ENCODE measurements around the gene GABARAP. TPM values are rescaled to one million over a fixed set of nuclear protein-coding genes. Genes with fewer than 3 reads are reported as not detected.

The GABARAP gene
- polyA plus RNA-seq, 1 donor: 269 TPM

DNA sequence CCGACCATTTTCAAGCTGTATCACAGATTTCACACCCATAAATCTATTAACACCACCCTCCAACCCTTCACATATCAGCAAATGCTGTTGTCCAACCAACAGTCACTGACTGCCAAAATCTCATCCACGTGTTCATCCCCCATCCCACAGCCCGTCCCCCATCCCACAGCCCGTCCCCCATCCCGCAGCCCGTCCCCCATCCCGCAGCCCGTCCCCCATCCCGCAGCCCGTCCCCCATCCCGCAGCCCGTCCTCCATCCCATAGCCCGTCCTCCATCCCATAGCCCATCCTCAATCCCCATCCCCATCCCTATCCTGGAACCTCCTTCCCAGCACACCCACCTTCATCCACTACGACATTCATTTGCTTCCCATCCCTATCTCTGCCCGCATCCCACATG, 36.7 kb downstream of the GABARAP start:
- DNase-seq: no peak

DNA sequence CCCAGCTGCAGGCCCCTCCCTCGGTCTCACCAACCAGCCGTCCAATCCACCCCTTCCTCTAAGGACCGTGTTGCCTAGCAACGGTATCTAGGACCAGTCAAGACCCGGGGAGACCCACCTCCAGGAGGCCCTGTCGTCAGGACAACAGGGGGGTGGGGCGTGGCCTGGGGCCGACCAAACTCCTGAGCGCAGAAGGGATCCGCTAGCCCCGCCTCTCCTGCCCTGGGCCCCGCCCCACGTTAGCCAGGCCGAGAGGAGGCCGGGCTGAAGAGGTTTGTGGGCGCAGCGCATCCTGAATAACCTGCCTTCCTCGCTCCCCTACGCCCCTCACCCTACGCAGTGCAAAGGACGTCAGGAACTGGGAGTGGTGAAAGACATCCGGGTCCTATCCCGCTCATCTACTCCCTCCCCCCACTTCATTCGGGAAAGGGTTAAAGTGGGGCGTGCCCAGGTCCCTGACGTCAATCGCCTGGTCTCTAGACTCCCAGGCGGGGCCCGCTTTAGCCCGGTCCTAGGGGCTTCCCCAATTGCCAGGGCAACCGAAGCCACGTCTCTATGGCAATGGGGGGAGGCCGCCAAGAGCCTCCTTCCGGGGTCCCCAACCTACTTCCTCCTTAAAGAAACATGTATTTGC, 37.3 kb downstream of the GABARAP start:
- peak; percentile 88 for DNase-seq

DNA sequence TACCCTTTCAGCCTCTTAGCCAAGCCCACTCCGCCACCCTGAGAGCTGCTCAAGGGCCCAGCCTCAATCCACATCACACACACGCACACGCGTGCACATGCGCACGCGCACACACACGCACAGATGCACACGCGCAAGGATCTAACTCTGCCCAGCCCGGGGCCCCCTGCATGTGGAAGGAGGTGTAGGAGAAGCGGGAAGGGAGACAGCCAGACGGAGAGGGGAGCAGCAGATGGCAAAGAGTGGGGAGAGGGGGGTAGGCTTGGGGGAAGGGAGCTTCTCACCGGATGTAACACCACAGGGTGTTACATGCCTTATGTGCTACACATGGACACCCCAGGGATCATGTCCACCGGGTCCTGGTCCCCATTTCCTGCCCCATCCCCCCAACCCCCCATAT, 37.9 kb downstream of the GABARAP start:
- no peak for DNase-seq

GRCh38 chr17:7203391-7203790, 38.9 kb downstream of the GABARAP start:
- DNase-seq: no peak

DNA sequence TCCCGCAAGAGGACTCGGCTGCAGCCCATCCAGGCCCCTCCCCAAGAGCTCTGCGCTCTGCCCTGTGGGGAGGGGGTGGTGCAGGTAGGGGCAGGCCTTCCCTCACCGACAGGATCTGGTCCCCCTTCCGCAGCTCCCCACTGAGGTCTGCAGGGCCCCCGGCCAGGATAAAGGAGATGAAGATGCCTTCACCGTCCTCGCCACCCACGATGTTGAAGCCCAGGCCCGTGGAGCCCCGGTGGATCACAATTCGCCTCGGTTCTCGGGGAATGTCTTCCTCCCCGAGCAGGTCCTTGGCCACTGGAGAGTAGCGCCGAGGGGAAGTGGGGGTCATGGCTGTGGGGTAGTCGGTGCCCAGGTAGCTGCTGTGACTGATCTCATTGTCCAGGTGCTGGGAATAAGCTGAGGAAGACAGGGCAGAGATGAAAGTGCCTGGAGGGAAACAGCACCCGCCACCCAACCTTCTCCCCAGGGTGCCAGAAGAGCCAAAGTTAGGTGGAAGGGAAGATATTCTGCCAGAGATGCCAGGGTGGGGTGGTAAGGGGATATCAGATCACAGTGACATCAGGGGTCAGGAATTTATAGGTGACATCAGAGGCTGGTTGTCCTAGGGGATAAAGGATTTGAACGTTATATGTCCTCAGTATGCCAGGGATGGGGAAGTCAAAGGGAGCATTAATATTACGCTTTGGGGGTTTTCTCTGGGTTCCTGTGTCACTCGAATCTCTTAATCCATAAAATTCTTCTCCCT, 45.4 kb downstream of the GABARAP start:
- no peak for DNase-seq

- no peak for DNase-seq
Observed at GRCh38 chr17:7195971-7196370, 46.3 kb downstream of the GABARAP start.

GRCh38 chr17:7192271-7192937, 49.8 kb downstream of the GABARAP start:
- DNase-seq: no peak

- DNase-seq: peak; percentile 41
Observed at GRCh38 chr17:7191571-7192270, 50.5 kb downstream of the GABARAP start.

- DNase-seq: no peak
Observed at GRCh38 chr17:7191069-7191468, 51.2 kb downstream of the GABARAP start.

- DNase-seq: no peak
Observed at GRCh38 chr17:7190276-7190917, 51.9 kb downstream of the GABARAP start.

Other genes with a start within 250 kb of the GABARAP start
- 0.79 TPM for gene ALOX12, start 246.4 kb downstream of the GABARAP start, polyA plus RNA-seq (ENCODE audit: insufficient read length)
- 123 TPM for gene RNASEK, start 229.8 kb downstream of the GABARAP start, polyA plus RNA-seq (ENCODE audit: insufficient read length)
- 20.9 TPM for gene BCL6B, start 219.4 kb downstream of the GABARAP start, polyA plus RNA-seq (ENCODE audit: insufficient read length)
- 2.2 TPM for gene SLC16A13, start 206.4 kb downstream of the GABARAP start, polyA plus RNA-seq (ENCODE audit: insufficient read length)
- gene SLC16A11, start 198.4 kb downstream of the GABARAP start, polyA plus RNA-seq (ENCODE audit: insufficient read length): 0.50 TPM
- 1.7 TPM for gene CLEC10A, start 162.2 kb downstream of the GABARAP start, polyA plus RNA-seq (ENCODE audit: insufficient read length)
- 0.36 TPM for gene ASGR2, start 127.6 kb downstream of the GABARAP start, polyA plus RNA-seq (ENCODE audit: insufficient read length)
- 1.8 TPM for gene ASGR1, start 63.1 kb downstream of the GABARAP start, polyA plus RNA-seq (ENCODE audit: insufficient read length)
- gene DLG4, start 22.6 kb downstream of the GABARAP start, polyA plus RNA-seq (ENCODE audit: insufficient read length): 18.6 TPM
- gene ACADVL, start 22.5 kb downstream of the GABARAP start, polyA plus RNA-seq (ENCODE audit: insufficient read length): 260 TPM
- 40.6 TPM for gene DVL2, start 7.9 kb downstream of the GABARAP start, polyA plus RNA-seq (ENCODE audit: insufficient read length)
- gene PHF23, start 3.0 kb downstream of the GABARAP start, polyA plus RNA-seq (ENCODE audit: insufficient read length): 34.4 TPM
- 184 TPM for gene CTDNEP1, start 9.3 kb upstream of the GABARAP start, polyA plus RNA-seq (ENCODE audit: insufficient read length)
- gene ELP5, start 9.8 kb upstream of the GABARAP start, polyA plus RNA-seq (ENCODE audit: insufficient read length): 46.1 TPM
- 1.6 TPM for gene CLDN7, start 20.0 kb upstream of the GABARAP start, polyA plus RNA-seq (ENCODE audit: insufficient read length)
- 42.0 TPM for gene SLC2A4, start 39.3 kb upstream of the GABARAP start, polyA plus RNA-seq (ENCODE audit: insufficient read length)
- 3.6 TPM for gene YBX2, start 52.2 kb upstream of the GABARAP start, polyA plus RNA-seq (ENCODE audit: insufficient read length)
- 295 TPM for gene EIF5A, start 65.2 kb upstream of the GABARAP start, polyA plus RNA-seq (ENCODE audit: insufficient read length)
- gene GPS2, start 72.9 kb upstream of the GABARAP start, polyA plus RNA-seq (ENCODE audit: insufficient read length): 68.4 TPM
- gene NEURL4, start 86.9 kb upstream of the GABARAP start, polyA plus RNA-seq (ENCODE audit: insufficient read length): 23.9 TPM
- gene ACAP1, start 94.1 kb upstream of the GABARAP start, polyA plus RNA-seq (ENCODE audit: insufficient read length): 13.6 TPM
- gene KCTD11, start 109.7 kb upstream of the GABARAP start, polyA plus RNA-seq (ENCODE audit: insufficient read length): 8.9 TPM
- not detected for gene TMEM95, start 112.7 kb upstream of the GABARAP start, polyA plus RNA-seq (ENCODE audit: insufficient read length)
- 0.66 TPM for gene TNK1, start 138.6 kb upstream of the GABARAP start, polyA plus RNA-seq (ENCODE audit: insufficient read length)
- gene PLSCR3, start 152.1 kb upstream of the GABARAP start, polyA plus RNA-seq (ENCODE audit: insufficient read length): 31.1 TPM
- gene TMEM256, start 161.6 kb upstream of the GABARAP start, polyA plus RNA-seq (ENCODE audit: insufficient read length): 52.9 TPM
- 31.4 TPM for gene NLGN2, start 165.4 kb upstream of the GABARAP start, polyA plus RNA-seq (ENCODE audit: insufficient read length)
- gene SPEM1, start 177.9 kb upstream of the GABARAP start, polyA plus RNA-seq (ENCODE audit: insufficient read length): not detected
- gene SPEM2, start 183.2 kb upstream of the GABARAP start, polyA plus RNA-seq (ENCODE audit: insufficient read length): not detected
- gene SPEM3, start 186.4 kb upstream of the GABARAP start, polyA plus RNA-seq (ENCODE audit: insufficient read length): not detected
- gene TMEM102, start 193.0 kb upstream of the GABARAP start, polyA plus RNA-seq (ENCODE audit: insufficient read length): 1.5 TPM
- 2.6 TPM for gene FGF11, start 197.1 kb upstream of the GABARAP start, polyA plus RNA-seq (ENCODE audit: insufficient read length)
- 86.6 TPM for gene CHRNB1, start 202.6 kb upstream of the GABARAP start, polyA plus RNA-seq (ENCODE audit: insufficient read length)
- 27.5 TPM for gene ZBTB4, start 237.2 kb upstream of the GABARAP start, polyA plus RNA-seq (ENCODE audit: insufficient read length)
- 0.13 TPM for gene SLC35G6, start 239.0 kb upstream of the GABARAP start, polyA plus RNA-seq (ENCODE audit: insufficient read length)
- 70.0 TPM for gene POLR2A, start 241.9 kb upstream of the GABARAP start, polyA plus RNA-seq (ENCODE audit: insufficient read length)

Measured in hindlimb muscle (tissue), 1 donor.